Measurements from ENCODE around the gene ELOVL6. TPM values are rescaled to one million over a fixed set of nuclear protein-coding genes. Genes with fewer than 3 reads are reported as not detected.
"Not testable (repeated sequence)": the region's sequence is repeated elsewhere in the genome, so short reads cannot be mapped to it uniquely, and the experiment has no call there.

Gene ELOVL6
- polyA plus RNA-seq, 3 donors = 29.9 to 37.4 (median 31.7) TPM

- no peak for DNase-seq (ENCODE audit: extremely low read depth in 1 of 11, low read depth in 9 of 11, low spot score in 4 of 11)
Observed at GRCh38 chr4:110171971-110172370, 26.4 kb downstream of the ELOVL6 start.

- no peak for DNase-seq (ENCODE audit: extremely low read depth in 1 of 11, low read depth in 9 of 11, low spot score in 4 of 11)
Observed at GRCh38 chr4:110170861-110171260, 27.6 kb downstream of the ELOVL6 start.

GRCh38 chr4:110165382-110166286 is 32.8 kb downstream of the ELOVL6 start:
- no peak for DNase-seq (ENCODE audit: extremely low read depth in 1 of 11, low read depth in 9 of 11, low spot score in 4 of 11)

GRCh38 chr4:110164856-110165255 is 33.6 kb downstream of the ELOVL6 start:
- no peak for DNase-seq (ENCODE audit: extremely low read depth in 1 of 11, low read depth in 9 of 11, low spot score in 4 of 11)

- no peak for DNase-seq (ENCODE audit: extremely low read depth in 1 of 11, low read depth in 9 of 11, low spot score in 4 of 11)
Observed at GRCh38 chr4:110164251-110164650, 34.2 kb downstream of the ELOVL6 start.

DNA sequence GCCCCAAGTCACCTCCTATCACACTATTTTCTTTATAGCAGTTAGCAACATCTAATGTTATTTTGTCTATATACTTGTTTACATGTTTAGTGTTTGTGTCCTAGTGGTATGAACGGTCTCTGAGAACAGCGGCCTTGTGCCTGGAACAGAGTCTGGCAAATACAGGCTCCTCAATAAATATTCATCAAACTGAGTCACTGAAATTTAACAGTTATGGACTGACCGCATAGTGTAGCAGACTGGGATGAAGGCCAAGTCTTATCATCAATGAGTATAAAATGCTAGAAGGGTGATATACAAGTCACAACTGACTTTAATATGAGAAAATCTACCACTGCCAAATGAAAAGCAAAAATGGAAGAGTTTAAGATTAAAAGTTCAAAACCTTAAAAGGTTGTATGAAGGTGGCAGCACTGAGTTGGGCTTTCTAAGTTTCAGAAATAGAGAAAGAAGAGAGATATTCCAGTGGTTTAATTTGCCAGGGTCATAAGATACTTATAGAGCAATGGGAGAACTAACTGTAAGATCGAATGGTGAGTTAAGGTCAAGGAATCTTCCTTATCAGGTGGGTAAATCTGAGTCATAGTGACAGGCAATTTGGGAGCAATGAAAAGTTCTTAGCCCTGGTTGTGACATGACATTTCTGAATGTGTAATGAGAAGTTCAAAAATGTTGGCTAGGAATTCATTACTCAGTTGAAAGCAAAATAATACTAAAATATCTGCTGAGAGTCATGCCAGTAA is 34.9 kb downstream of the ELOVL6 start:
- DNase-seq (ENCODE audit: extremely low read depth in 1 of 11, low read depth in 9 of 11, low spot score in 4 of 11) = no peak

DNA sequence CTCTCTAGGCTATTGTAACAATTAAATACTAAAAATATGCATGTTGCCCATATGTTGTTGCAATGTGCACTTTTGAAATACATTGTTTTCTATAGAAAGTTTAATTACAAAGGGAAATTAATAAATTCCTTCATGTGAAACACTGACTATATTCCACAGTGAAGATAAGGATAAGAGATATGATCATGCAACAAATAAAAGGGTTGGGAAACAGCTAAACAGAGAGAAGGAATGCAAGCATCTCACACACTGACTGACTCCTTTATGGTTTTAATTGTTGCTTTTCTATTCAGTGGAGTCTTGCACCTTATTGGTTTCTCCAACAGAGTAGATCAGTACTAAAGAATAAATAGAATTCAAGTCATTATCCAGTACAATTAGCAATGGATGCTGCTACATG is 37.8 kb downstream of the ELOVL6 start:
- no peak for DNase-seq (ENCODE audit: extremely low read depth in 1 of 11, low read depth in 9 of 11, low spot score in 4 of 11)

GRCh38 chr4:110159541-110159940 is 38.9 kb downstream of the ELOVL6 start:
- no peak for DNase-seq (ENCODE audit: extremely low read depth in 1 of 11, low read depth in 9 of 11, low spot score in 4 of 11)

- DNase-seq (ENCODE audit: extremely low read depth in 1 of 11, low read depth in 9 of 11, low spot score in 4 of 11) = no peak
Observed at GRCh38 chr4:110157580-110157979, 40.8 kb downstream of the ELOVL6 start.

GRCh38 chr4:110157166-110157565 is 41.2 kb downstream of the ELOVL6 start:
- DNase-seq (ENCODE audit: extremely low read depth in 1 of 11, low read depth in 9 of 11, low spot score in 4 of 11) = not testable (repeated sequence)

DNA sequence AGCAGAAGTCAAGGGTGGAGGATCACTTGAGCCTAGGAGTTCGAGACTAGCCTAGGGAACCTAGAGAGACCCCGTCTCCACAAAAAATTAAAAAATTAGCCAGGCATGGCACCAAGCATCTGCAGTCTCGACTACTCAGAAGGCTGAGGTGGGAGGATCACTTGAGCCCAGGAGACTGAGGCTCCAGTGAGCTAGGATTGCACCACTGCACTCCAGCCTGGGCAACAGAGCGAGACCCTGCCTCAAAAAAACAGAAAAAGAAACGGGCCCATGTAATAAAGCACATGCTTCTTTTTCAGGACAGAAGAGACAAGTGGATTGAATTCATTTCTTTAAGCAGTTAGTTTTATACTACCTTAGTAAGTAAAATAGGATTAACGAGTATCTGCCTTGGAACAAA is 42.0 kb downstream of the ELOVL6 start:
- no peak for DNase-seq (ENCODE audit: extremely low read depth in 1 of 11, low read depth in 9 of 11, low spot score in 4 of 11)

- no peak for DNase-seq (ENCODE audit: extremely low read depth in 1 of 11, low read depth in 9 of 11, low spot score in 4 of 11)
Observed at GRCh38 chr4:110155654-110156053, 42.8 kb downstream of the ELOVL6 start.

DNA sequence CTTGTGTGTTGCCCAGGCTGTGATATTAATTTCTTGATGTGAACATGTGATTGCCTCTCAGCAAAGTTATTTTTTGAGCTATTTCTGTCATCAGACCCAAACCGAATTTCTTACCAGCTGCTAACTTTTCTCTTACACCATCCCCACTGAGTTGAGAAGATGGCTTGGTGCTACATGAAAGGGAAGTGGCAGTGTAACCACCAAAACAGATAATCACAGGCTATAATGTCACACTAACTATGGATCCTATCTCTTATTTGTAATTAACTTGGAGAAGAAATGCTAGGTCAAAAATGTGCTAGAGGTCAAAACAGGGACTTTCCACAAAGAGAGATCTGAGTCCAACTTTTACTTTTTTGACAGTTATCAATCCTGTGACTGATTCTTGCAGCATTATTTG is 43.8 kb downstream of the ELOVL6 start:
- no peak for DNase-seq (ENCODE audit: extremely low read depth in 1 of 11, low read depth in 9 of 11, low spot score in 4 of 11)

DNA sequence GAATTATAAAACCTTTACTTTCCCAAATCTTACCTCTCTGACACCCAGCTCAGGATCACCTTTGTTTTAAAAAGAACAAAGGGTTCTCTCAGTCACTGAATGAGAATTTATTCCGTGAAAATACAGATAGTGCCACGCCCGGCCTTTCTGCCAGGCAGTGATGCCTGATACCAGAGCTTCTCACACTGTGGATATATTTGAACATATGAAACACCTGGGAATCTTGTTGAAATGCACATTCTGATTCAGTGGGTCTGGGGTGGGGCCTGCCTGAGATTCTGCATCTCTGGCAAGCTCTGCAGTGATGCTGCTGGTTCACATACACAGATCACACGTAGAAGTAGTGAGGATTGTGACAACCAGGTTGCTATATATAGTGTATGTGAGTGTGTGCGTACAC is 46.0 kb downstream of the ELOVL6 start:
- no peak for DNase-seq (ENCODE audit: extremely low read depth in 1 of 11, low read depth in 9 of 11, low spot score in 4 of 11)

GRCh38 chr4:110149089-110149488 is 49.3 kb downstream of the ELOVL6 start:
- no peak for DNase-seq (ENCODE audit: extremely low read depth in 1 of 11, low read depth in 9 of 11, low spot score in 4 of 11)

DNA sequence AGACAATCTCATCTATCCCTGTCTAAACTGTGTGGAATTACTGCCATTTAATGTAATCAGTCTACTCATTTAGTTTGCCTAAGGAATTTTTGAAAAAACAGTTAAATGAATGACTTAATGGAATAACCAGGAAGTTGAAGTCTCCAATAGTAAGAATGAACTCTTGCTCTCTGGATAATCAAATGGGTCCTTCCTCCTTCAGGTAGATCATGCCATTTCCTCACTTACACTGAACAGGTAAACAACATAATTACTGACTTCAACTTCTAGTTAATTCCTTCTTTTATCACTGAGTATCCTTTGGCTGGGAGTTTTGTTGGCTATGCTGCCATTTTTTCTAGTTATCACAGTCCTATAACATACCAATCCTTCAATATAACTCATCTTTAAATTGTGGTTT is 56.0 kb downstream of the ELOVL6 start:
- DNase-seq (ENCODE audit: extremely low read depth in 1 of 11, low read depth in 9 of 11, low spot score in 4 of 11) = no peak

GRCh38 chr4:110139815-110140214 is 58.6 kb downstream of the ELOVL6 start:
- DNase-seq (ENCODE audit: extremely low read depth in 1 of 11, low read depth in 9 of 11, low spot score in 4 of 11) = no peak

- DNase-seq (ENCODE audit: extremely low read depth in 1 of 11, low read depth in 9 of 11, low spot score in 4 of 11) = no peak
Observed at GRCh38 chr4:110139111-110139510, 59.3 kb downstream of the ELOVL6 start.

GRCh38 chr4:110138551-110138950 is 59.9 kb downstream of the ELOVL6 start:
- DNase-seq (ENCODE audit: extremely low read depth in 1 of 11, low read depth in 9 of 11, low spot score in 4 of 11) = no peak

DNA sequence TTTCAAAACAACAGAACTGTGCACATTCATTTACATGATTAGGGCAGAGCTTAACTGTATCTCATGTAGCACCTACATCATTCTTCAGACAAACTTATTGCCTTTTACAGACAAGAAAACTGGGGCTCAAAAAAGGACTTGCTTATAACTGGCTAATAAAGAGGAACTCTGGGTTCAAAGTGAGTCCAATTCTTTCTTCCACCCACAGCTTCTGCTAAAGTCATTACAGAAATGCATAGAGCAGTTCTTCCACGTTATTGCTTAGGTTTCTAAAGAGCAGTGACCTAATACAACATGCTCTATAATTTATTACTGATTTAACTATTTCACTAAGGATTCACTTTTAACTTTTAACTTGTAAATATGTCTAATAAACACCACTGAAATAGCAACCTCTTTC is 60.6 kb downstream of the ELOVL6 start:
- no peak for DNase-seq (ENCODE audit: extremely low read depth in 1 of 11, low read depth in 9 of 11, low spot score in 4 of 11)

All from renal cortex interstitium (tissue), 11 donors.